PC-3 (cell line): ENCODE results near the gene ATP2A1.

Experiments
- CTCF ChIP-seq: fragments of 300-600 bp; sonication (generic); conservative IDR thresholded peaks from 2 replicates; pipeline ENCODE4 v1.5.1; 2017; ENCODE audit warnings: antibody characterized with exemption, low read depth, mild to moderate bottlenecking, low read length
- EZH2 ChIP-seq: fragments of 300-600 bp; sonication (generic); IDR thresholded peaks from one replicate; pipeline ENCODE4 v1.6.1; 2017; ENCODE audit warnings: antibody characterized with exemption, mild to moderate bottlenecking, low read length; ENCODE audit not compliant: unreplicated experiment

- no peak for TF ChIP-seq CTCF
- TF ChIP-seq EZH2, result no peak
Measured at GRCh38 chr16:28895609-28896008, 17.3 kb downstream of the ATP2A1 start.
